ENCODE data around the gene IRF8. TPM values are rescaled to one million over a fixed set of nuclear protein-coding genes. Genes with fewer than 3 reads are reported as not detected.

The IRF8 gene
- polyA plus RNA-seq, 1 of the 3 experiments (the other 2 are of a cell fraction): not detected

DNA sequence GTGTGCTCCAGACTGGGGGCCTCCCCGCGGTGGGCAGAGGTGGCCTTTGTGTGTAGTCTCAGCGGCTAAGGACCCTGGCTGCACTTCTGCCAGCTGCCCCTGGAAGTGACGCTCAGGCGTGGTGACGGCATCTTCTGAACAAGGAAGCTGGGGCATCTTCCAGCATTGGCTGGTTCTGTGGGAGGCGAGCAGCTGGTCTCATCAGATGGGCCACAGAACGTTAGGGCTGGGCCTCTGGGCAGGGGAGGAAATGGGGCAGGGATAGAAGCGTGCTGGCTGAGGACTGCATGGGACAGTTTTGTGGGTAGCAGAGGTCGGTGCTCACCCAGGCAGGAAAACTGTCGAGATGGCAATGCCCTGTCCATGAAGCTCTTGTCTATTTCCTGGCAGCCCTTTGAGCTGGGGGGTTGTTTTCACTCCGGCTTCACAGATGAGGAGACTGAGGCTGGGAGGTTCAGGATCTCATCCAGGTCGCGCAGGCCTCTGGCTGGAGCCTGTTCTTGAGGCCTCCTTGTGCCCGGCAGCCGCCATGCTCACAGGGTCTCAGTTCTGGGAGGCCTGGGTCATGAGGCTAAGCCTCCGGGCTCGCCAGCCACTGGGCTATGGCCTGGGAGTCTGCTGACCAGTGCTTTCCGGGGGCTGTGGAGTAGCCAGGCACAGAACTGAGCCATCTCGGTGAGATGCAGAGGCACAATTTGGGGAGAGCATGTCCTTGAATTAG lies 16.3 kb downstream of the IRF8 start:
- H3K27me3 ChIP-seq (ENCODE audit: insufficient read depth): peaks cover 97% of the 10 kb centered on the region
- H3K79me2 ChIP-seq (ENCODE audit: insufficient read depth): no peaks in the 10 kb centered on the region
- TF ChIP-seq SIN3A (IDR thresholded peaks at IDR 0.05; ENCODE audit: borderline replicate concordance, low read depth, low read length): no peak
- TF ChIP-seq TCF12 (IDR thresholded peaks at IDR 0.05): no peak
- no peak for TF ChIP-seq CHD2 (IDR thresholded peaks at IDR 0.05; ENCODE audit: low read length, partially characterized antibody)
- TF ChIP-seq FOXJ3 (CRISPR knock-in tag; IDR thresholded peaks at IDR 0.05): no peak
- TF ChIP-seq POLR2AphosphoS5 (IDR thresholded peaks at IDR 0.05; ENCODE audit: low read depth, low read length): no peak
- no peak for TF ChIP-seq TAF1 (IDR thresholded peaks at IDR 0.05; ENCODE audit: borderline replicate concordance, low read depth, low read length)
- H3K4me2 ChIP-seq: no peak overlapping the region
- no peaks in the 10 kb centered on the region for H4K20me1 ChIP-seq (ENCODE audit: insufficient read depth)
- 17% methylated on average over 12 of the region's 20 CpGs for whole genome bisulfite sequencing (ENCODE audit: low lambda C conversion rate)
- no peaks in the 10 kb centered on the region for H3K4me1 ChIP-seq (ENCODE audit: control insufficient read depth in 1 of 2, insufficient read depth in 2 of 2, low read depth in 1 of 2, low read length in 1 of 2)
- CTCF ChIA-PET: interaction anchor here (3.4 kb wide), 1 partner anchor 94 kb away, joined by 11 read pairs; no protein-coding TSS in a partner anchor
- H3F3A ChIP-seq (replicated peaks; ENCODE audit: insufficient read depth): no peaks in the 10 kb centered on the region
- H3K9ac ChIP-seq: no peak overlapping the region
- H3K4me3 ChIP-seq (ENCODE audit: low read depth in 2 of 2, low read length in 1 of 2): no peak overlapping the region
- no peak overlapping the region for H3K27ac ChIP-seq (ENCODE audit: low read depth in 2 of 2, low read length in 1 of 2)
- DNase-seq: no peak
- H3K9me2 ChIP-seq: no peaks in the 10 kb centered on the region
- H2AFZ ChIP-seq (ENCODE audit: low read depth): no peak overlapping the region
- POLR2A ChIA-PET: no interaction called here
- H3K36me3 ChIP-seq (replicated peaks in 1 of 2; ENCODE audit: control insufficient read depth in 1 of 2, insufficient read depth in 2 of 2, low read length in 1 of 2): no peaks in the 10 kb centered on the region
- no peaks in the 10 kb centered on the region for H3K9me3 ChIP-seq

GRCh38 chr16:85916141-85916890 lies 17.4 kb downstream of the IRF8 start:
- no peaks in the 10 kb centered on the region for H4K20me1 ChIP-seq (ENCODE audit: insufficient read depth)
- no peak for DNase-seq
- no peak for TF ChIP-seq REST (IDR thresholded peaks at IDR 0.05; ENCODE audit: low read depth, low read length)
- no peak for TF ChIP-seq CHD2 (IDR thresholded peaks at IDR 0.05; ENCODE audit: low read length, partially characterized antibody)
- no peak for TF ChIP-seq RFX5 (IDR thresholded peaks at IDR 0.05; ENCODE audit: low read length)
- no peak for TF ChIP-seq EZH2phosphoT487 (IDR thresholded peaks at IDR 0.05; ENCODE audit: borderline replicate concordance, low read depth)
- no peak for TF ChIP-seq MXI1 (IDR thresholded peaks at IDR 0.05; ENCODE audit: low read depth, low read length)
- no peak for TF ChIP-seq MEF2A (IDR thresholded peaks at IDR 0.05; ENCODE audit: borderline replicate concordance, low read depth)
- no peak for TF ChIP-seq NFIC (IDR thresholded peaks at IDR 0.05; ENCODE audit: borderline replicate concordance)
- TF ChIP-seq, protein P1, sequence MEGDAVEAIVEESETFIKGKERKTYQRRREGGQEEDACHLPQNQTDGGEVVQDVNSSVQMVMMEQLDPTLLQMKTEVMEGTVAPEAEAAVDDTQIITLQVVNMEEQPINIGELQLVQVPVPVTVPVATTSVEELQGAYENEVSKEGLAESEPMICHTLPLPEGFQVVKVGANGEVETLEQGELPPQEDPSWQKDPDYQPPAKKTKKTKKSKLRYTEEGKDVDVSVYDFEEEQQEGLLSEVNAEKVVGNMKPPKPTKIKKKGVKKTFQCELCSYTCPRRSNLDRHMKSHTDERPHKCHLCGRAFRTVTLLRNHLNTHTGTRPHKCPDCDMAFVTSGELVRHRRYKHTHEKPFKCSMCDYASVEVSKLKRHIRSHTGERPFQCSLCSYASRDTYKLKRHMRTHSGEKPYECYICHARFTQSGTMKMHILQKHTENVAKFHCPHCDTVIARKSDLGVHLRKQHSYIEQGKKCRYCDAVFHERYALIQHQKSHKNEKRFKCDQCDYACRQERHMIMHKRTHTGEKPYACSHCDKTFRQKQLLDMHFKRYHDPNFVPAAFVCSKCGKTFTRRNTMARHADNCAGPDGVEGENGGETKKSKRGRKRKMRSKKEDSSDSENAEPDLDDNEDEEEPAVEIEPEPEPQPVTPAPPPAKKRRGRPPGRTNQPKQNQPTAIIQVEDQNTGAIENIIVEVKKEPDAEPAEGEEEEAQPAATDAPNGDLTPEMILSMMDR (IDR thresholded peaks at IDR 0.05): no peak
- TF ChIP-seq EP300 (IDR thresholded peaks at IDR 0.05; ENCODE audit: borderline replicate concordance in 1 of 2, low read depth in 1 of 2, low read length in 1 of 2): no peak
- no peak for TF ChIP-seq TAF1 (IDR thresholded peaks at IDR 0.05; ENCODE audit: borderline replicate concordance, low read depth, low read length)
- no peak overlapping the region for H3K4me3 ChIP-seq (ENCODE audit: low read depth in 2 of 2, low read length in 1 of 2)
- no peak overlapping the region for H3K27ac ChIP-seq (ENCODE audit: low read depth in 2 of 2, low read length in 1 of 2)
- H3F3A ChIP-seq (replicated peaks; ENCODE audit: insufficient read depth): no peaks in the 10 kb centered on the region
- no peaks in the 10 kb centered on the region for H3K9me3 ChIP-seq
- H3K9ac ChIP-seq: no peak overlapping the region
- H3K27me3 ChIP-seq (ENCODE audit: insufficient read depth): peaks cover 97% of the 10 kb centered on the region
- no peak overlapping the region for H3K4me2 ChIP-seq
- no peak overlapping the region for H2AFZ ChIP-seq (ENCODE audit: low read depth)
- no peaks in the 10 kb centered on the region for H3K79me2 ChIP-seq (ENCODE audit: insufficient read depth)
- H3K4me1 ChIP-seq (ENCODE audit: control insufficient read depth in 1 of 2, insufficient read depth in 2 of 2, low read depth in 1 of 2, low read length in 1 of 2): no peaks in the 10 kb centered on the region
- H3K36me3 ChIP-seq (replicated peaks in 1 of 2; ENCODE audit: control insufficient read depth in 1 of 2, insufficient read depth in 2 of 2, low read length in 1 of 2): no peaks in the 10 kb centered on the region
- WGBS (ENCODE audit: low lambda C conversion rate): 15% methylated on average over 18 of the region's 20 CpGs
- ChIA-PET CTCF (interaction anchor here (0.7 to 3.4 kb wide), 2 partner anchors 14 to 95 kb away, joined by 3 to 11 read pairs; no protein-coding TSS in a partner anchor), POLR2A (no interaction called here)
- no peaks in the 10 kb centered on the region for H3K9me2 ChIP-seq

Measured in SK-N-SH (cell line).